ENCODE measurements around the gene CHCHD3. TPM values are rescaled to one million over a fixed set of nuclear protein-coding genes. Genes with fewer than 3 reads are reported as not detected.
A peak's percentile ranks its signal among the peaks of the same experiment; 100 is the strongest.

Gene CHCHD3
- total and polyA plus RNA-seq, 4 donors: 20.1 to 78.0 (median 46.9) TPM

GRCh38 chr7:132768099-132768498 is 313.8 kb downstream of the CHCHD3 start:
- Histone ChIP-seq H3K9ac (ENCODE audit: insufficient read depth in 1 of 2, low read length in 2 of 2) (no peak overlapping the region), H3K27me3 (ENCODE audit: control insufficient read depth in 3 of 3, insufficient read depth in 3 of 3, low read length in 2 of 3) (no peaks in the 10 kb centered on the region), H3K4me1 (ENCODE audit: control insufficient read depth in 5 of 5, insufficient read depth in 5 of 5, low read length in 5 of 5) (peaks cover 0 to 4% (median 0%) of the 10 kb centered on the region in 5 donors), H3K9me3 (ENCODE audit: control insufficient read depth in 4 of 4, insufficient read depth in 3 of 4, low read length in 3 of 4) (peaks cover 0 to 6% (median 2%) of the 10 kb centered on the region in 4 donors), H3K27ac (ENCODE audit: low read depth in 1 of 2, low read length in 1 of 2) (no peak overlapping the region), H3K4me3 (no peak overlapping the region), H3K36me3 (ENCODE audit: control insufficient read depth in 4 of 4, insufficient read depth in 4 of 4, low read length in 4 of 4) (no peaks in the 10 kb centered on the region)
- WGBS, 2 donors: 62 to 78% methylated on average over 3 of the region's 3 CpGs
- TF ChIP-seq, protein P1, sequence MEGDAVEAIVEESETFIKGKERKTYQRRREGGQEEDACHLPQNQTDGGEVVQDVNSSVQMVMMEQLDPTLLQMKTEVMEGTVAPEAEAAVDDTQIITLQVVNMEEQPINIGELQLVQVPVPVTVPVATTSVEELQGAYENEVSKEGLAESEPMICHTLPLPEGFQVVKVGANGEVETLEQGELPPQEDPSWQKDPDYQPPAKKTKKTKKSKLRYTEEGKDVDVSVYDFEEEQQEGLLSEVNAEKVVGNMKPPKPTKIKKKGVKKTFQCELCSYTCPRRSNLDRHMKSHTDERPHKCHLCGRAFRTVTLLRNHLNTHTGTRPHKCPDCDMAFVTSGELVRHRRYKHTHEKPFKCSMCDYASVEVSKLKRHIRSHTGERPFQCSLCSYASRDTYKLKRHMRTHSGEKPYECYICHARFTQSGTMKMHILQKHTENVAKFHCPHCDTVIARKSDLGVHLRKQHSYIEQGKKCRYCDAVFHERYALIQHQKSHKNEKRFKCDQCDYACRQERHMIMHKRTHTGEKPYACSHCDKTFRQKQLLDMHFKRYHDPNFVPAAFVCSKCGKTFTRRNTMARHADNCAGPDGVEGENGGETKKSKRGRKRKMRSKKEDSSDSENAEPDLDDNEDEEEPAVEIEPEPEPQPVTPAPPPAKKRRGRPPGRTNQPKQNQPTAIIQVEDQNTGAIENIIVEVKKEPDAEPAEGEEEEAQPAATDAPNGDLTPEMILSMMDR (IDR thresholded peaks at IDR 0.05; ENCODE audit: control extremely low read depth, extremely low read depth): no peak
- ATAC-seq (ENCODE audit: insufficient read depth, low FRiP score): no peak
- DNase-seq: no peak

GRCh38 chr7:132767378-132767777 is 314.5 kb downstream of the CHCHD3 start:
- peaks cover 0 to 4% (median 0%) of the 10 kb centered on the region in 5 donors for H3K4me1 ChIP-seq (ENCODE audit: control insufficient read depth in 5 of 5, insufficient read depth in 5 of 5, low read length in 5 of 5)
- peaks cover 0 to 6% (median 2%) of the 10 kb centered on the region in 4 donors for H3K9me3 ChIP-seq (ENCODE audit: control insufficient read depth in 4 of 4, insufficient read depth in 3 of 4, low read length in 3 of 4)
- no peak overlapping the region for H3K27ac ChIP-seq (ENCODE audit: low read depth in 1 of 2, low read length in 1 of 2)
- no peaks in the 10 kb centered on the region for H3K27me3 ChIP-seq (ENCODE audit: control insufficient read depth in 3 of 3, insufficient read depth in 3 of 3, low read length in 2 of 3)
- TF ChIP-seq, protein P1 (IDR thresholded peaks at IDR 0.05; ENCODE audit: control extremely low read depth, extremely low read depth): no peak
- peak; percentile 45 for ATAC-seq (ENCODE audit: insufficient read depth, low FRiP score)
- no peak overlapping the region for H3K9ac ChIP-seq (ENCODE audit: insufficient read depth in 1 of 2, low read length in 2 of 2)
- no peak overlapping the region for H3K4me3 ChIP-seq
- peak in 1 of 3 donors; percentile 46 for DNase-seq
- H3K36me3 ChIP-seq (ENCODE audit: control insufficient read depth in 4 of 4, insufficient read depth in 4 of 4, low read length in 4 of 4): no peaks in the 10 kb centered on the region
- WGBS, 2 donors: 66 to 78% methylated on average over 5 of the region's 5 CpGs

DNA sequence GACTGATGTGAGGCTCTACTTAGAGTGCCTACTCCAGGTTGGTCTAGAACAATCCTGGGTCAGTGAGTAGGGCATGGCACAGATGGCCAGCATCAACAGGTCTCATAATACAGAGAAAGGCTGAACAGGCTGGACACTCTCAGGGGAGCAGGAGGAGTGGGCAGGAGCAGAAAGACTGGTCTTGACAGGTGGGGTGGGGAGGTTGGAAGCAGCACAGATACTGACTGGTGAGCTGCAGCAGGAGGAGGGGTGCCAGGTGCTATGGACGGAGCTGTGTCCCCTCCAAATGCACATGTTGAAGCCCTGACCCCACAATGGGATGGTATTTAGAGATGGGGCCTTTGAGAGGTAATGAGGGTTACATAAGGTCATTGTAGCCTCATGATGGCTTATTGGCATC is 315.2 kb downstream of the CHCHD3 start:
- Histone ChIP-seq H3K4me1 (ENCODE audit: control insufficient read depth in 5 of 5, insufficient read depth in 5 of 5, low read length in 5 of 5) (peaks cover 0 to 4% (median 0%) of the 10 kb centered on the region in 5 donors), H3K27me3 (ENCODE audit: control insufficient read depth in 3 of 3, insufficient read depth in 3 of 3, low read length in 2 of 3) (no peaks in the 10 kb centered on the region), H3K4me3 (no peak overlapping the region), H3K27ac (ENCODE audit: low read depth in 1 of 2, low read length in 1 of 2) (no peak overlapping the region), H3K36me3 (ENCODE audit: control insufficient read depth in 4 of 4, insufficient read depth in 4 of 4, low read length in 4 of 4) (no peaks in the 10 kb centered on the region), H3K9me3 (ENCODE audit: control insufficient read depth in 4 of 4, insufficient read depth in 3 of 4, low read length in 3 of 4) (peaks cover 0 to 6% (median 2%) of the 10 kb centered on the region in 4 donors), H3K9ac (ENCODE audit: insufficient read depth in 1 of 2, low read length in 2 of 2) (no peak overlapping the region)
- TF ChIP-seq, protein P1 (IDR thresholded peaks at IDR 0.05; ENCODE audit: control extremely low read depth, extremely low read depth): no peak
- WGBS, 2 donors: 82 to 83% methylated on average over 1 of the region's 1 CpG
- ATAC-seq (ENCODE audit: insufficient read depth, low FRiP score): no peak
- no peak for DNase-seq

DNA sequence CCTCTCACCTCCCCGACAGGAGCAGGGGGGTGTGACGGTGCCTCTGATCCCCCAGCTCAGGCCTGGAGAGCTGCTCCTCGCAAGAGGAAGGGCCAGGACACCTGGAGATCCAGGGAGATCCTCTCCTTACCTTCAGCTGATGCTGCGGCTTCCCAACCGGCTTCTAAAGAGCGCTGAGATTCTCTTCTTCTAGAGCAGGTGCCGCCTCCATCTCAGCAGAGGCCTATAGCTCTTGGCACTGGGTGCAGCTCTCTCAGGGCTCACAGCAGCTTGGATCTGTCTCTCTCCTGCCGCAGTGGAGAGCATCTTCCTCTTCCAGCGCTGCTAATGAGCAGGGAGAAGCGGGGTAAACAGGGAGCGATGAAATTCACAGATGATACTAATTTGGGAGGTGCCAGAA is 316.0 kb downstream of the CHCHD3 start:
- TF ChIP-seq, protein P1 (IDR thresholded peaks at IDR 0.05; ENCODE audit: control extremely low read depth, extremely low read depth): no peak
- no peak overlapping the region for H3K27ac ChIP-seq (ENCODE audit: low read depth in 1 of 2, low read length in 1 of 2)
- 88 to 92% methylated on average over 11 of the region's 11 CpGs for WGBS, 2 donors

More for the DNA sequence above, 316.0 kb downstream of the CHCHD3 start:
- peaks cover 0 to 6% (median 2%) of the 10 kb centered on the region in 4 donors for H3K9me3 ChIP-seq (ENCODE audit: control insufficient read depth in 4 of 4, insufficient read depth in 3 of 4, low read length in 3 of 4)
- ATAC-seq (ENCODE audit: insufficient read depth, low FRiP score) (no peak), DNase-seq (no peak)
- no peaks in the 10 kb centered on the region for H3K36me3 ChIP-seq (ENCODE audit: control insufficient read depth in 4 of 4, insufficient read depth in 4 of 4, low read length in 4 of 4)
- H3K9ac ChIP-seq (ENCODE audit: insufficient read depth in 1 of 2, low read length in 2 of 2): no peak overlapping the region
- H3K4me1 ChIP-seq (ENCODE audit: control insufficient read depth in 5 of 5, insufficient read depth in 5 of 5, low read length in 5 of 5): peaks cover 0 to 2% (median 0%) of the 10 kb centered on the region in 5 donors
- no peaks in the 10 kb centered on the region for H3K27me3 ChIP-seq (ENCODE audit: control insufficient read depth in 3 of 3, insufficient read depth in 3 of 3, low read length in 2 of 3)
- no peak overlapping the region for H3K4me3 ChIP-seq

All from lung (tissue), 12 donors.